Stimulated activated CD8-positive, alpha-beta memory T cell treated with anti-CD3 and anti-CD28 coated beads, Interleukin-4, amount 100 ng/mL, for 48 hours (primary cell): ENCODE results near the gene BCDIN3D.
"Not testable (repeated sequence)": the region's sequence is repeated elsewhere in the genome, so short reads cannot be mapped to it uniquely, and the experiment has no call there.

Experiments
- DNase-seq: peaks from one replicate; pipeline ENCODE4 v3.0.0-alpha.2; 2020

Gene BCDIN3D

GRCh38 chr12:49855890-49856289, 13.0 kb upstream of the BCDIN3D start:
- not testable (repeated sequence) for DNase-seq

GRCh38 chr12:49854976-49855375, 12.1 kb upstream of the BCDIN3D start:
- no peak for DNase-seq

DNA sequence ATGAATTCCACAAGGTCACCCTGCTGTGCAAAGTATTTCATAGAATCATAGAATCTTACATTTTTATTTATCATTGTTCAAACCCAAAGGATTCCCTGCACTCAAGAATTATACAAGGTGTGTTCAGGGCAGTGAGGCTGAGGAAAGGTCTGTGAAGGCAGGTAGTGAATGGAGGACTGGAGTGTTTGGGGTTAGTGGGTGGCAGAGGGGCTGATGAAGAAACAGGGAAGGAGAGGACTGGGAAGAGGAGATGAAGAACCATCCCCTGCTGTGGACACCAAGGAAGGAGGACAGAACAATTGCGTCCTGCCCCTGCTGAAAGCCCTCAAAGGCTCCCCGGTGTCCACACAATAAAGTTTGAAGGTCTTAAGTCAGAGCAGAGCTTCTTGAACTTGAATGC, 10.8 kb upstream of the BCDIN3D start:
- DNase-seq: no peak

GRCh38 chr12:49847161-49847560, 4.3 kb upstream of the BCDIN3D start:
- DNase-seq: no peak

GRCh38 chr12:49846032-49846431, 3.1 kb upstream of the BCDIN3D start:
- no peak for DNase-seq

GRCh38 chr12:49843876-49844437, 1.1 kb upstream of the BCDIN3D start:
- no peak for DNase-seq

DNA sequence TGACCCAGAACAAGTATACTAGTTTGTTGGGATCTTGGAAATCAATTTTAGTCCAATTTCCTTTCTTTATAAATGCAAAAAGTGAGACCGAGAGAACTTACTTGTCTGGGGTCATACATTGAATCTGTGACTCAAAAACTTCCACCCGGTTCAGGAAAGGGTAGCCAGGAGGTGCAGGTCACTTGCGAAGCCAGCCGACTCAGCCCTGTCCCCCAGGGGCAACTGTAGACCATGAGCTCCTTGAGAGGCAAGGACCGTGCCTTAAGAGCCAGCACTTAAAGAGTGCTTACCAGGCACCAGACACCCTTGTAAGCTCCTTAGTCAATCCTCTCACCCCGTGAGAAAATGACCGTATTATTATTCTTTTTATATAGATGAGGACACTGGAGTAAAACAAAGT, 505 bp upstream of the BCDIN3D start:
- no peak for DNase-seq

DNA sequence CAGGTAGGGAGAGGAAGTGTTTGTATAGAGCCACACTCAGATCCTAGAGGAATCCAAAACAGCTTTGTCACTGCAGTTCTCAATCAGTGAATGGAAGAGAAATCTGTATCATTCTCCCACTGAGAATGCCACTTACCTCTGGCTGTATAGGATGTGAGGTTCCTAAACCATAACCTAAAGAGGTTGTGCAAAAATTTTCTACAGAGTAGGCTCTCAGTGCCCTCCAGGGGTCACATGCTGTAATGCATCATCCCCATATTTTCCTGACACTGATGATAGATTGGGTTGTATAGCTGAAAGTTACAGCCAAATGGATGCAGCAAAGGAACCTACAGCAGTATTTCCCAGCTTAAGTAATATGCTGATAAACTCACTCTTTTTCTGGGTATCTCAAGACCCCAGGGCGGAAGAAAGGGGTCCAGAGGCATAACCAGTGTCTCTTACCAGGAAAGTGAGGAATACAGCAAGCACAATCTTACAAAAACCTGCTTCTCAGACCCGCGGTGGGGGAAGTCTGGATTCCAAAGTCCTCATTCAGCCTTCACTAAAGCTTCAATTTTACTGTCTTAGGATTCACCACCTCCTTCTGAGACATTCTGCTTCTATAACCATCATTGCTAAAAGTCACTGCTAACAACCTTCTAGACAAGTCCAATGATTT, 3.8 kb downstream of the BCDIN3D start:
- DNase-seq: peak; percentile 35

GRCh38 chr12:49832836-49833421, 10.0 kb downstream of the BCDIN3D start:
- no peak for DNase-seq

GRCh38 chr12:49831717-49832116, 11.2 kb downstream of the BCDIN3D start:
- DNase-seq: no peak

DNA sequence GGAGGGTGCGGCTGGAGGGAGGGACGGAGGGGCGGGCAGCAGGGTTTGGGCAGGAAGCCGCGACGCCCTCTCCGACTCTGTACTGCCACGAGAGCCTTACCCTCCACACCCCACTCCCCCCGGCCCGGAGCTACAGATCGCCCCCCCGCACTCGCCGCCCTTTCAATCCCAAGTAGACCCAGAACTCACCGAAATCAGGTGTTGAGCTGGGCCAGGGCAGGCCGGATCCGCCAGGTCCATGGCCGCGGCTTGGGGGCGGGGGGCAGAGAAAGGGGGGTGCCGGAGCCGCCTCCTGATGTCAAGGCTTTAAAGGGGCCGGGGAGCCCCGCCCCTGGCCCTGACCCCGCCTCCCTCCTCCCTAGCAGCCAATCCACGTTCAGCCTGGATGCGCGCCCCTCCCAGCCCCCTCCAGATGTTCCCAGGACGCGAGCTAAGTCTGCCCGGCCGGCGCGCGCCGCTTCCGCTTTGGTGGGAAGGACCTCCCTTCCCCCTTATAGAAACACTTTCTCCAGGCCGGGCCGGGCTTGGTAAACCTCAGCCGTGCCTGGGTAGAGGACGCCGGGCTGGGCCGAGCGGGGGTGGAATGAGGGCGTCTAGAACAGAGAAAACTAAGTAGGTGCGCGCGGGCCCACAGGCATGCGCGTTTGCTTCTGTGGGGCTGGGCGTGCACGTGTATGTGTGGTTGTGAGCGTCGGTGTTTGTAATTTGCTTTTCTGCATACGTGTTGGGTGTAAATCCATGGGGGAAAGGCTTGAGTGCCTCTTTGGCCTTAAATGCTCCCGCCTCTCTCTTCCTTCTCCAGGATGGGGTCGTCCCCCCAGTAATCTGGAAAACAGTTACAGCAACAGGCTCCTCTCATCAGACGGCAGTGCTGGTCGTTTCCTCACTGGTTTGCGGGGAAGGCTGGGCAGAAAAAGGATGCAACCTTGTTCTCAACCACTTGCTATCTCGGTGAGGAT, 14.5 kb downstream of the BCDIN3D start, which contains the start of gene NCKAP5L:
Gene NCKAP5L, minus strand, starts transcription at position 281 of the 959 bp plus-strand sequence. CDS start 24,369 bp downstream, outside the sequence.
- peak; percentile 96 for DNase-seq

- DNase-seq: peak; percentile 62
Observed at GRCh38 chr12:49827401-49828099, 15.4 kb downstream of the BCDIN3D start.

- DNase-seq: no peak
Observed at GRCh38 chr12:49827051-49827400, 15.9 kb downstream of the BCDIN3D start.

- DNase-seq: no peak
Observed at GRCh38 chr12:49825971-49826421, 16.9 kb downstream of the BCDIN3D start.

- no peak for DNase-seq
Observed at GRCh38 chr12:49825360-49825970, 17.4 kb downstream of the BCDIN3D start.

- DNase-seq: no peak
Observed at GRCh38 chr12:49824895-49825294, 18.0 kb downstream of the BCDIN3D start.

DNA sequence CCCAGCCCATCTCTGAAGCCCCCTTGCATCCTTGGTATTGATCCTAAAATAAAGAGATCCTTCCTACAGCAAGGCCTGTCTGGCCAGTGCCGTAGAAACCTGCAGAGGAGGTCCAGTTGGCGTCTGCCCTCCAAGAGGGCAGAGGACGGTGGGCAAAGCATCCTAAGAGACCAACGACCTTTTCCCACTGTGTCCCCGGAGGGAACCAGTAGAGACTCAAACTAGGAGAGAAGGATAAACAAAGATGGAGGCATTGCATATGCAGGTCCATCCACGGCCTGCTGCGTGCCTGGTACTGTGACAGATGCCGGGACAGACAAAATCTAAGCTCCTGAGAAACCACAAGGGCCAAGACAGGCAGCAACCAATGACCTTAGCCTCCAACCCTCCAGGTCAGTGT, 18.5 kb downstream of the BCDIN3D start:
- DNase-seq: no peak

DNA sequence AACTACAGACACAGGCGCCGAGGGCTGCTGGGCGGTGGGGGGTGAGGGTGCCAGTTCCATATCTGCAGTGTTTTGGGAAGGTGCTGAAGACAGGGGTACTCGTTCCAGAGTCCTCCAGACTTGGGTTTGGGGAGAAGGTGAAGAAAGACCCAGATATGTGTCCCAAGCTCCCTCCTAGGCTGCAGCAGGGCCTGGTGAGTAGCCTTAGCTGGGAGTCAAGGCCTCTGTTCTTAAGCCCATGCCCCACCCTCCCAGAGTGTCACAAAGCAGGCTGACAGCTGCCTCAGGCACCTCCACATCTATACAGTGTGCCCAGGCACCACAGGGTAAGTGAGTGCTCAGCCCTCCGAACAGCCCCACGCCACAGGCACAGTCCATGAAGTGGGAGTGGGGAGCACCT, 19.0 kb downstream of the BCDIN3D start:
- no peak for DNase-seq

DNA sequence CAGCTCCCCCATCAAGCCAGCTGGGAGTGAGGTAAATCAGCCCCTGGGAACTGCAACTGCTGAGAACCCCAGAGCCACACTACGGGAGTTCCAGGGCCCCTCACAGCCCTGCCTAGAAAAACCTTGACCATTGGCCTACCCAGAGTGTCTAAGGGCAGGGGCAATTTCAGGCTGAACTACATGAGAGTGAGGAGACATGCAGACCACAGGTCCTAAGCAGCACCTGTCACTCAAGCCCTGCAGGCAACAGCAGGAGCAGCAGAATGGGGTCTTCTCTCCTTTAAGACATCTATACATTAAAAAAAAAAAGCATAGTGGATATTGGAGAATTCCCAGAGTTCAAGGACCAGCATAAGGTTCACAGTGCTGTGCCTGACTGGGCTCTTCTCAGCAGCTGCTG, 19.6 kb downstream of the BCDIN3D start:
- DNase-seq: no peak

DNA sequence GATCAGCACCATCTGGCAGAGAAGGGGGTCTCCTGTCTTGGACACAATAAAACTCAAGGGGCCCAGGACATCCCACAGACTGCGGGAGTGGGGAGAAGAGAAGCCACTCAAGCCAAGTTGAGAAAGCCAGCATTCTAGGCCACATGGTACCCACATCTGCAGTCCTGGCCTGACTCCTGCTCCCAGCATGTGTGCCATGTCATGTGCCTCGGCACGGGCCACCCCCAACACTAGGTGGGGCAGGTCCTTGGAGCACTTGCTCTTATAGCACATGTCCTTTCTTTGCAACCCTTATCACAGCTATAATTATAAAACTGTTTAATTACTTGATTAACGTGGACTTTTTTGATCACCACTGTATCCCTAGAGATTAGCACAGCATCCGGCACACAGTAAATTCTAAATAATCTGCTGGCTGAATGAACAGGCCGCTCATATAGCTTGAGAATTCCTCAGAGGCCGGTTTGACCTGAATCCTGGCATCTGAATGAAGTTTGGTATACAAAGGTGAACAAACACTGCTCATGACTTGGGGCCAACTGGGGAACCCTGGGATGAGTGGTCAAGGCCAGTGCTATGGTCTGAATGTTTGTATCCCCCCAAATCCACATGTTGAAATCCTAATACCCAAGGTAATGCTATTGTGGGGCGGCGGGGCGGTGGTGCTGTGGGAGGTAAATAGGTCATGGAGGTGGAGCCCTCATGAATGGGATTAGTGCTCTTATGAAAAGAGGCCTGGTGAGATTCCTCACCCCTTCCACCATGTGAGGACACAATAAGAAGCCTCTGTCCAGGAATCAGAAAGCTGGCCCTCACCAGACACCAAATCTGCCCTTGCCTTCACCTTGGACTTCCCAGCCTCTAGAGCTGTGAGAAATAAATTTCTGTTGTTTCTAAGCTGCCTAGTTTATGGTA, 21.3 kb downstream of the BCDIN3D start:
- no peak for DNase-seq

- no peak for DNase-seq
Observed at GRCh38 chr12:49819786-49820185, 23.1 kb downstream of the BCDIN3D start.
